GM18867 (cell line): Measurements from ENCODE around the gene EBF3.

Experiments
- ATAC-seq: cut with Tn5 transposase; IDR thresholded peaks from one replicate; pipeline ENCODE4 v1.9.1; 2021; ENCODE audit warnings: mild to moderate bottlenecking, moderate library complexity; ENCODE audit not compliant: unreplicated experiment

Gene EBF3

DNA sequence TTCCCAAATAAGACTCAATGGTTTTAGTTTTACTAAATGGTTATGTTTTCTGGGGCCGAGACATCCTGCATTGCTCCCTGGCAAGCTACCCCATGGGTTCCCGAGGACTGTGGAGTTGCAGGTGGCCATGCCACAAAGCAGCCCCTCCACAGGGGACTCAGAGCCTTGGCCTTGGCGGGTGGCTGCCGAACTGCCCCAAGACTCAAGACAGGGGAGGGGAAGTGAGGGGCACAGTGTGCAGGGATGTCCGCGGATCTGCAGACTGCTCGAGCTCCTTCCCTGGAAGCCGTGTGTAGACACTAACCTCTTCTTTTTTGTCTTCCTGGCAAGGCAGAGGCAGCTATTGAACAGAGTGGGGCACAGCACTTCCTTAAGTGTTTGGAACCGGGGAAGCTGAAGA is 154.6 kb downstream of the EBF3 start:
- no peak for ATAC-seq

DNA sequence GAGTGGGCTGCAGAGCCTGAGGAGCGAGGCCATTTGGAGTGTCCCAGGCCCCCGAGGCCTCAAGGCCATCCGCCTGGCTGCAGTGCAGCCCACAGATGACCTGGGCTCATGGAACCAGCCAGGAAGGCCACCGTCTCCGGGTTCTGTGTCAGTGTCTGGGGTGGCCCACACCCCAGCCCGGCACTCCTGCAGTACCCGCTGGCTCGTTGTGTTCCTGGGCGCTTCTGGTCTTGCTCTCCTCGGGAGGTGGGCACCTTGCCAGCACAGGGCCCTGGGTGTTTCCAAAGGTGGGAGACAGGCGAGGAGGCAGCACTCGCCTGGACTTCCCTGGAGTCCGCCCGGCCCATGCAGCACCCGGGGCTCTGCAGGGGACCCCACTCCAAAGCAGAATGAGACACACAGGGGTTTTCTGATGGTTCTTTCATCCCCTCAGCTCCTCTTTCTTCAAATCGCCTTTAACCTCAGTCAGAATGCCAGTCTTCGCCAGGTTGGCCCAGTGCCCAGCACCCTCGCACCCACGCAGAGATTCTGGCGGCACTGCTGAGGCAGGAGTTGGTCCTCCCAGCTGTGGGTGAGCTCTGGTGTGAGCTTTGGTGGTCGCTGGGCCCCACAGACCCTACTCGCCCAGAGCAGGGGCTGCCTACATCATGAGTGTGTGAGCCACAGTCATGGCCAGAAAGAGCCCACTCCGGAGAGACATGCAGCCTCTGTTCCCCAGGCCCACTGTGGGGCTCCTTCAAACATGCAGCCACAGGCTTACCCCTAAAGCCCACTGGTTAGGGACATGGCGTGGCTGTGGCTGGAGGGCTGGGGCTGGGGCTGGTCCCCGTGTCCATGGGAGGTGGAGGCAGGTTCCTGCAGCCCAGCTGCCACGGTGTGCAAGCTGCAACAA is 155.7 kb downstream of the EBF3 start:
- ATAC-seq = no peak

DNA sequence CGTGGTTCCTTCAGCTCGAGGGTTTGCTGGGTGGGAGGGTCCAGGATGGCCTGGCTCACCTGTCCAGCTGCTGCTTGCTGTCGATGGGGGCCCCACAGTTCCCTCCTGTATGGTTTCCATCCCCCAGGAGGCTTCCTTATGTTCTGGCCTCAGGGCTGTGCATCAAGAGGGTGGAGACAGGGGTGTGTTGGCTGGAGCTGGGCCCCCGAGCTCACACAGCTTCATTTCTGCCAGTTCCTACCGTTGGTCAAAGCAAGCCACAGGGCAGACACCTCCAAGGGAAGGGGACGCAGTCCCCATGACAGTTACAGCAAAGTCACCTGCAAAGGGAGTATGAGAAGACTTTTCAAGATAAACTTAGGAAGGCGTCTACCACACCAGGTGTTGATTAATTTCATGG is 156.9 kb downstream of the EBF3 start:
- ATAC-seq = no peak

DNA sequence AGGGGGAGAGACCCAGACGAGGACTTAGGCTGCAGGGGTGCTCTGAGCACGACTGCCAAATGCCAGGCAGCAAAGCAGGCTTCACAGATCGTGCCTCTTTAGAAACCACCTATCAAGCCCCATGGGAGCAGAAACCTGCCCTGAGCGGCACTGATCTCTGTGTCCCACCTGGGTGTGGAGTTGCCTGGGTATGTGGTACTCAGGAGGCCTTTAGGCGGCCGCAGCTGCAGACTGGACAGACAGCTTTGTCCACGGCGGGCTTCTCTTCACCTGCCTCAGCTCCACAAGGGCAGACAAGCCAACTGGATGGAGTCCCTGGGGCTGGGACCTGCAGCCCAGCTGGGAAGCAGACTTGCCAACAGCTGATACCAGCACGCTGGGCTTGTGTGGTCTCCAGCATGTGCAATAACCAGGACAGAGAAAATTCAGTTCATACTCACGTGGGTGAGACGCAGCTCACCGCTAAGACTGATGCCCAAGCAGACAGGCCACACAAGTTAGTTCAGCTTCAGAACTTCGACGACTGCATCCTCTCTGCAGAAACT is 163.2 kb downstream of the EBF3 start:
- no peak for ATAC-seq

DNA sequence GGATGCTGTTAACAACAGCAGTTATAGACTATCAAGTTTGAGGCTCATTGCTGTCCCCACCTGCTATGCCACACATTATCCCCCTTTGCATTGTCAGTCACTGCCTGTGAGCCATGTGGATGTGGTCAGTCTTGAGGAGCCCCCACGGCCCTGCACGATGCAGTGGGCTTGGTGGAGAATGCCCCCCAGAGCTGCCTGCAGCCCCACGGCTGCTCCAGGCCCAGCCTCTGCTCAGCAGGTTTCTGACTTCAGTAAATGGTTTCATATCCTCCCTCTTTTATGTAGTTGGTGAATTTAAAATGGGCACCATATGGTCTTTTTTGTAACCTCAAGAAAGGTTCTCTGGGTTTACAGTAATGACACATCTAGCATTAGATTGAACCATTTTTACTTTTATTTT is 164.1 kb downstream of the EBF3 start:
- ATAC-seq = no peak

DNA sequence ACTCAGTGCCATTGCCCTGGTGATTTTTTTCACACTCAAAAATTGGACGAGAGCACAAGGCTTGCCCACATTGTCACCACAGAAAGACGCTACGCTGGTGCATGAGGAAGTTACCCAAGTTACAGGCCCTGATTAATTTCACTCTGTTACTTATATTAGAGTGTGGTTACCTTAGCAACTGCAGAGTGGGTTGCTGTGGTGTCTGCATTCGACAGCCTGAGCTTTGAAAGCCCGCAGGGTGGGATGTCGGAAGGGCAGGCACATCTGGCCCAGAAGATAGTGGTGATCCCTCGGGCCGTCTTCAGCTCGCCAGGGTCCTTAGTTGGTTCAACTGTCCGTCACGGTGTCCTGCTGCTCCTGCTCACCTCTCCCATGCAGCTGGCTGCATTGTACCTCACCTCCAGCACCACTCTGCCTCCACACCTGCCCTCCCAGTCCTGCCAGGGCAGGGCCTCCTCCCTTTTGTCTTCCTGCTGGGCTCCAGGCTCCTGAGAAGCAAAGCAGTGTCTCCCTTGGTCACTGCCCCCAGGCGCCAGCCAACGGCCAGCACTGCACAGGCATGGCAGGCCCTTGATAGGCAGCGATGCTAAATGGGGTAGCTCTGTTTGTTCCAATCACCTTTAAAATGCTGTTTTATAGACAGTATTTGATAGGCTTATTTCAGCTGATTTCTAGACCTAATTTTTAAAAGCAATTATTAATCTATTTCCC is 167.2 kb downstream of the EBF3 start:
- no peak for ATAC-seq

DNA sequence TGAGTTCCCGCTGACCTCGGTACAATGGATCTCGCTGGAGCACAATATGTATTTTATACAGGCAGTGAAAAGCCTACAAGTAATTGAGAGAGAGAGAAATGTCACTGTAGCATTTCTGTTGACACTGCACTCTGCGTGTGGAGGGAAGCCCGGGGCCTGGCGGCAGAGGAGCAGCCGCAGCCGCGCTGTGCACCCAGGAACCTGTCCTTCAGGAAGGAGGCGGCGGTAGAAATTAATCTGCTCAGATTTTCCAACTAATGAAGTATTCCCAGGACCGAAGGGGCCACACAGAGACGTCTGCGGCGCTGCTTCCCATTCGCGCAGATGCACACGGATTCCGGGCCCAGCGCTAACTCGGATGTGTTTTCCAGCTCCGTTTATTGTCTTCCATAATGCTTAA is 170.1 kb downstream of the EBF3 start:
- no peak for ATAC-seq

DNA sequence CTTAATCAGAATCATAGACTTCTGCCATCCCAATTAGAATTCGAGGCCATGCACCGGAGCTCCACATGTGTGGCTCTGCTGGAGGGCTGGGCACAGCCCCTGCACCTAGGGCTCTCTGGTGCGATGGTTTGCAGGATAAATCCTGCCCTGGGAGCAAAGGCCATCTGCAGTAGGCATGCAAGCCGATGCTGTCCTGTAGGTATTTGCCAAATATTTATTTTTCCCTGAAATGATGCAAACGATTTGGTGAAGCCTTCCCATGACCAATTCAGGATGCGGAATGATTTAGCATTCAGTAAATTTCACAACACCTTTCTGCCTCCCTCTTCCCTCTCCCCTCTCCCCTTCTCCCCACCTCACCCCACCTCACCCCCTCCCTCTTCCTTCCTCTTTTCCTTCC is 170.6 kb downstream of the EBF3 start:
- ATAC-seq = no peak

DNA sequence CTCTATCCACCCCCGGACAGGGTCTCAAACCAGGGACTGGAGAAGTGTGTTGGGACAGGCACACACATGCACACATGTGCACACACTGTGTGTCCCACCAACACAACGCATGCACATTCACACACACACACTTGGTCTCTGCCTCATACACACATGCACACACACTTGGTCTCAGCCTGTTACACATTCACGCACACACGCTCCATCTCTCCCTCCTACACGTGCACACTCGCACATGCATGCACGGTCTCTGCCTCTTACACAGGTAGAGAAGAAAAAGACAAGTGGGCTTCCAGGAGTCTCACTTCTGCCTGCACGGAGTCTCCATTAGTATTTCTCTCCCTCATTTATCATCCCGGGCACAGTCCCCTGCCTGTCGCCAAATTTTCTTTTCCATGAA is 171.2 kb downstream of the EBF3 start:
- ATAC-seq = no peak

DNA sequence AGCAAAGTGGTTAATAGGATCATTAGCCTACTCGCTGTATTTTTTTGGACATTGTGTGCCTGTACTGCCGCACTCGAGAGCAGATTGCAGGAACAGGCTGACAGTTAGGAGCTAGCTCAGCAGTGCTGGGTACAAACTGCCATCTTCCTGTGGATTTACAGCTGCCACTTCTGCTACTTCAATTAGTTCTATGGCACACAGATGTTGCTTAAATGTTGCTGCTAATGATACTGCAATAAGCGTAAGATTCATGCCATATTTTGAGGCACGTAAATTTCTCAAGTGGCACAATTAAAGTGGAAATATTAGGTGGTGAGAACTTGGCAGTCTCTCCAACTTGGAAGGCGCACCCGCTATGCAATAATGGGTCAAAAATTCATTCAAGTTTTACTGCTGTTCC is 171.9 kb downstream of the EBF3 start:
- ATAC-seq = no peak

DNA sequence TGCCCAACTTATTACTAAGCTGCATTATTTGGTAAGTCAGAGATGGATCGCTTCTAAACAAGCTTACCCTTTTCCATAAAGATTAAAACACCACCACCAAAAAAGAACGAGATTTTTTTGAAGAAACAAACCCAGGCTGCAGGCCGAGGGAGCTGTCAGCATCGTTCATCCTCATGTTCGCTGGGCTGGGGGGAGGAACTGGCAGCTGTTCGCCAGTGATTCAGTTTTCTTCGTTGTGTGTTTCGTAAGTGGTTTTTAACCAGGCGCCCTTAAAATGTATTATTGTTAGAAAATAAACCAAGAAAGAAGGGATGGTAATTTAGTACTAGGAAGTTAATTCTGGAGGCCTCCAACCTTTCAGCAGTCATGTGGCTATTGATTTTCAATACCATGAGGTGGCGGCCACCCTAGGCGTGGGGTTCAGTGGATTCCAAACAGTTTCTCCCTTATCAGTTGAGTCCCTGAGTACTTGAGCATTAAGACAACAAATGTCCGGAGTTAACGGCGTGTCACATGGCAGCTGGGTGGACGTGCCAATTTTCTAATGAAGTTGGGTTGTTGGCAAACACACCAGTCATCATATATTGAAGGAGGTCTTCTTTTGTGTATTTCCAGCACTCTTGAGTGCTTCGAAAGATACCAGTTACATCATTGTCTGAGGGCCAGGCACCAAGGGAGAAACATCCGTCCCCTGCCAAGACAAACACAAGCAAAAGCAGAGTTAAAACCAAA is 173.2 kb downstream of the EBF3 start:
- ATAC-seq = no peak

DNA sequence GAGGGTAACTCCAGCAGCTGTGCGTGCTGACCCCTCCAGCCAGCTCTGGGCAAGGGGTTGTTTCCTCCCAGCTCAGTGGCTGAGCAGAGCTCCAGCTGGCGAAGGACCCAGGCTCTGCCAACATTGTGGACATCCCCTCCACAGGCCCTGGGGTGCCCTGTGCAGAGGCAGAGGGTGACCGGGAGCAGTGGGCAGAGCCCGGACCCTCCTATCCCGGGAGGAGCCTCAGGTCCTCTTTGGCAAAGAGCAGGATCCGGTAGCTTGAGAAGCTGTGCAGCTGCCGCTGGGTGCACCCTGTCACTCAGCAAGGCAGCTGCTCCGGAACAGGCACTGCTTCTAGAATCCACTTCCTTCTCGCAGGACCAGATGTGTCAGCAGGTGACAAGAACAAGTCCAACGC is 175.9 kb downstream of the EBF3 start:
- no peak for ATAC-seq

DNA sequence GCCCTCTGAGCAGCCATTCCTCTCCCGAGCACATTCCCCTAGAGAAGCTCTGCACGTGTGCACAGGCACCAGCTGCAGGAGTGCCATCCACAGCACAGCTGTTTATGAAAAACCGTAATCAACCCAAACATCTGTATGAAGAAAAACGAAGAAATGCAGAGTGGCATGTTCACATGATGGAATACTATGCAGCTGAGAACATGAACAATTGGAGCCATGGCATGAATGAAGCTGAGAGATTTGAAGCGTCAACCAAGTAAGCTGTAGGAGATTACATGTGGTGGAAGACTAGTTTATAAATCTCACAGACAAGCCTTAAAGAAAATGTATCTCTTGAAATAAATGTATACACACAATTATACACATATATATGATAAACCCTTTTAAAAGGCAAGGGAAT is 176.5 kb downstream of the EBF3 start:
- no peak for ATAC-seq

DNA sequence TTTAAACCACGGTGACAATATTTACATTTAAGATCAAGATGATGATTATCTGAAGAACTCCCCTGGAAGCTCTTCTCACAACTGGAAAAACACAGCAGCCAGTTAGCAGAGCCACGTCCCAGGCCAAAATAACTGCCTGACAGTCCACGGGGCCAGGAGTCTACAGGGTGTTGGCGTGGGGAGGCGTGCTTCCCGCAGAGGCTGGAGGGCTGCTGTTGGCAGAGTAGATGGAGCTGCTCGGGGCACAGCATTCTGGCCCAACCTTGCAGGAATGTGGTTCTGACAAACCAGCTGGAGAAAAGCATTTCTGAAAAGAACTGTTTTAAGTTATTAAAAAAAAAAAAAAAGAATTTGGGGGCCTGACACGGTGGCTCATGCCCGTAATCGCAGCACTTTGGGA is 177.9 kb downstream of the EBF3 start:
- ATAC-seq = no peak

DNA sequence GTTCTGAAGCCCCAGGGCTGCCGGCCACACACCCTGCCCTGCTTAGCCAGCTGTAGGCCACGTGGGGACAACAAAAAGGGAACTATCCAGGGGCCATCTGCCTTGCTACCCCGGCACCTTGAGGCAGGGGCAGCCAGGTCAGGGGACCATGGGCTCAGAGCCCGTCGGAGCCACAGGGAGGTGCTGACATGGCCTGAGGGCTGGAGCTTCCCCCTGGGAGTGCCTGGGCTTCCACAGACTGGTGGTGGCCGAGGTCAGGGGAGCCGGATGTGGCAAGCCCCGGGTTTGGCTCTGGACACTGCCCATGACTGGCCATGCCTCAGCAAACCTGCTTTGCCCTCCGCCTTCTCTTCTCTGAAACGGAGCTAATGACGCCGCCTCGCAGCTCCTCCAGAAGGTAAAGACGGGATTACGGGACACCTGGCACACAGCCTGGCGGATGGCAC is 178.5 kb downstream of the EBF3 start:
- no peak for ATAC-seq
